GM23338 (cell line): ENCODE data around the gene TOMM5. TPM values are rescaled to one million over a fixed set of nuclear protein-coding genes. Genes with fewer than 3 reads are reported as not detected.

ENCODE experiments used
- ATAC-seq: fragments of 200-7000 bp; cut with Tn5 transposase; 3 replicates; pipeline ENCODE4 v1.9.1; 2020
- DNase-seq: peaks from one replicate; pipeline ENCODE4 v3.0.0-alpha.2; 2015; ENCODE audit warnings: low spot score
- H2AFZ ChIP-seq: fragments of 200-600 bp; sonication (generic); 2 replicates; pipeline ENCODE4 v1.8.0; 2016; ENCODE audit warnings: antibody characterized with exemption, mild to moderate bottlenecking, moderate library complexity
- H3F3A ChIP-seq: fragments of 200-600 bp; sonication (generic); replicated peaks from 2 replicates; pipeline ENCODE4 v1.8.0; 2017; ENCODE audit warnings: antibody characterized with exemption, mixed run types, low read depth
- H3K27ac ChIP-seq: fragments of 200-600 bp; sonication (generic); 2 replicates; pipeline ENCODE4 v1.6.1; 2016; ENCODE audit warnings: low read depth
- H3K27me3 ChIP-seq: fragments of 200-600 bp; sonication (generic); 2 replicates; pipeline ENCODE4 v1.8.0; 2016; ENCODE audit warnings: mild to moderate bottlenecking, mixed run types, moderate library complexity; ENCODE audit not compliant: insufficient read depth
- H3K36me3 ChIP-seq: fragments of 200-600 bp; sonication (generic); 2 replicates; pipeline ENCODE4 v1.8.0; 2016; ENCODE audit warnings: mild to moderate bottlenecking; ENCODE audit not compliant: insufficient read depth
- H3K4me1 ChIP-seq: fragments of 200-600 bp; sonication (generic); 2 replicates; pipeline ENCODE4 v1.8.0; 2016; ENCODE audit warnings: mild to moderate bottlenecking, moderate library complexity; ENCODE audit not compliant: insufficient read depth
- H3K4me2 ChIP-seq: fragments of 200-600 bp; sonication (generic); 2 replicates; pipeline ENCODE4 v1.7.1; 2017; ENCODE audit warnings: mixed run types
- H3K4me3 ChIP-seq: fragments of 200-600 bp; sonication (generic); 2 replicates; pipeline ENCODE4 v1.6.1; 2016; ENCODE audit warnings: mixed run types
- H3K79me2 ChIP-seq: fragments of 200-600 bp; sonication (generic); replicated peaks from 2 replicates; pipeline ENCODE4 v1.8.0; 2017; ENCODE audit warnings: mild to moderate bottlenecking; ENCODE audit not compliant: insufficient read depth
- H3K9me2 ChIP-seq: fragments of 200-600 bp; sonication (generic); 2 replicates; pipeline ENCODE4 v1.8.0; 2017; ENCODE audit not compliant: insufficient read depth
- H4K20me1 ChIP-seq: fragments of 200-600 bp; sonication (generic); replicated peaks from 2 replicates; pipeline ENCODE4 v1.8.0; 2017; ENCODE audit warnings: mild to moderate bottlenecking; ENCODE audit not compliant: insufficient read depth
- H3K27ac Mint-ChIP-seq: 2 replicates; pipeline ENCODE4 v1.8.0; 2020; ENCODE audit warnings: inconsistent platforms, mild to moderate bottlenecking, moderate library complexity, mixed read lengths
- H3K27me3 Mint-ChIP-seq: 3 replicates; pipeline ENCODE4 v1.8.0; 2022; ENCODE audit warnings: low read depth, mild to moderate bottlenecking, moderate library complexity, mixed read lengths, inconsistent platforms; ENCODE audit not compliant: insufficient read depth, poor library complexity
- H3K36me3 Mint-ChIP-seq: 3 replicates; pipeline ENCODE4 v1.8.0; 2021; ENCODE audit warnings: low read depth, mild to moderate bottlenecking, inconsistent platforms, moderate library complexity, mixed read lengths
- H3K4me1 Mint-ChIP-seq: 3 replicates; pipeline ENCODE4 v1.8.0; 2020; ENCODE audit warnings: mild to moderate bottlenecking, inconsistent platforms, mixed read lengths
- H3K4me3 Mint-ChIP-seq: 3 replicates; pipeline ENCODE4 v1.8.0; 2021; ENCODE audit warnings: moderate library complexity, mild to moderate bottlenecking, inconsistent platforms, mixed read lengths
- H3K9me3 Mint-ChIP-seq: 3 replicates; pipeline ENCODE4 v1.8.0; 2020; ENCODE audit warnings: moderate library complexity, mild to moderate bottlenecking, inconsistent platforms, mixed read lengths
- CREB1 ChIP-seq: fragments of 250-450 bp; sonication (Bioruptor Pico); IDR thresholded peaks from 2 replicates; pipeline ENCODE4 v1.5.0; 2020; ENCODE audit warnings: low read depth, mild to moderate bottlenecking, moderate library complexity
- CTCF ChIP-seq, 2 experiments: fragments of 200-600 bp in 1 of 2; sonication (generic) in 1 of 2; conservative IDR thresholded peaks; 2 replicates each; pipeline versions ENCODE4 v1.5.1 to v1.6.1; 2016 to 2017; ENCODE audit warnings: antibody characterized with exemption in 2 of 2, low read depth in 2 of 2, mild to moderate bottlenecking in 2 of 2, moderate library complexity in 1 of 2
- ETS1 ChIP-seq: IDR thresholded peaks from 2 replicates; pipeline ENCODE4 v1.6.1; 2016; ENCODE audit warnings: antibody characterized with exemption
- EZH2 ChIP-seq: fragments of 200-600 bp; sonication (generic); IDR thresholded peaks from one replicate; pipeline ENCODE4 v1.8.0; 2017; ENCODE audit warnings: antibody characterized with exemption, mild to moderate bottlenecking, low read depth; ENCODE audit not compliant: unreplicated experiment
- EZH2phosphoT487 ChIP-seq: fragments of 200-600 bp; sonication (generic); IDR thresholded peaks from one replicate; pipeline ENCODE4 v1.8.1; 2018; ENCODE audit warnings: antibody characterized with exemption; ENCODE audit not compliant: unreplicated experiment
- JUNB ChIP-seq: IDR thresholded peaks from one replicate; pipeline ENCODE4 v1.6.1; 2016; ENCODE audit warnings: antibody characterized with exemption; ENCODE audit not compliant: unreplicated experiment
- NANOG ChIP-seq: IDR thresholded peaks from 2 replicates; pipeline ENCODE4 v1.6.1; 2016; ENCODE audit warnings: antibody characterized with exemption, borderline replicate concordance
- POLR2AphosphoS5 ChIP-seq: IDR thresholded peaks from 2 replicates; pipeline ENCODE4 v1.6.1; 2016; ENCODE audit warnings: antibody characterized with exemption, low read depth
- STAT1 ChIP-seq: IDR thresholded peaks from one replicate; pipeline ENCODE4 v1.6.1; 2016; ENCODE audit warnings: antibody characterized with exemption; ENCODE audit not compliant: unreplicated experiment
- ZNF114 ChIP-seq: fragments of 250-450 bp; sonication (Bioruptor Pico); IDR thresholded peaks from 2 replicates; pipeline ENCODE4 v1.5.0; 2020; ENCODE audit warnings: mild to moderate bottlenecking, moderate library complexity
- ZNF331 ChIP-seq: fragments of 250-450 bp; sonication (Bioruptor Pico); IDR thresholded peaks from 2 replicates; pipeline ENCODE4 v1.5.0; 2020; ENCODE audit warnings: low read depth, mild to moderate bottlenecking, moderate library complexity
- ZNF462 ChIP-seq: fragments of 250-450 bp; sonication (Bioruptor Pico); IDR thresholded peaks from 2 replicates; pipeline ENCODE4 v1.5.0; 2020; ENCODE audit warnings: mild to moderate bottlenecking, moderate library complexity
- polyA plus RNA-seq: library from polyadenylated mRNA; unstranded; fragments of >200 nt; fragmentation: Nextera tagmentation; extraction: Ambion mirVana; gene quantifications from 2 replicates; pipeline ENCODE4 v1.2.1, GENCODE V29; 2016
- total RNA-seq: library from RNA; depleted of rRNA; stranded (reverse); fragments of >200 nt; shearing (Covaris generic); gene quantifications from 2 replicates; pipeline ENCODE4 v1.2.3, GENCODE V29; 2014

TOMM5 gene
- total and polyA plus RNA-seq, 2 experiments from 2014 or later, result 158 to 529 TPM

GRCh38 chr9:37617161-37617560, 24.8 kb upstream of the TOMM5 start (continued):
- no peak for TF ChIP-seq ETS1
- TF ChIP-seq CREB1 (CRISPR knock-in tag), result no peak
- no peak for TF ChIP-seq JUNB
- TF ChIP-seq STAT1, result no peak
- no peak for TF ChIP-seq POLR2AphosphoS5
- TF ChIP-seq NANOG, result no peak

- H3K27me3 Mint-ChIP-seq, result no peaks in the 10 kb centered on the region
- H3K9me2 ChIP-seq, result no peaks in the 10 kb centered on the region
- H3K27ac ChIP-seq, result no peak overlapping the region
- DNase-seq (no peak), ATAC-seq (no peak)
- H3K36me3 ChIP-seq, result no peaks in the 10 kb centered on the region
- no peaks in the 10 kb centered on the region for H3K79me2 ChIP-seq
- no peaks in the 10 kb centered on the region for H3K4me1 Mint-ChIP-seq
- no peaks in the 10 kb centered on the region; the same call in 1 of the 2 replicates for H4K20me1 ChIP-seq
- no peaks in the 10 kb centered on the region for H3K27me3 ChIP-seq
- H3K4me2 ChIP-seq, result no peak overlapping the region
- no peaks in the 10 kb centered on the region for H3K4me1 ChIP-seq
- no peak overlapping the region for H3K4me3 ChIP-seq
- no peak overlapping the region for H3K27ac Mint-ChIP-seq
- H3F3A ChIP-seq, result no peaks in the 10 kb centered on the region
- no peak overlapping the region for H2AFZ ChIP-seq
- H3K36me3 Mint-ChIP-seq, result no peaks in the 10 kb centered on the region
- H3K4me3 Mint-ChIP-seq, result no peak overlapping the region
- no peaks in the 10 kb centered on the region for H3K9me3 Mint-ChIP-seq
- TF ChIP-seq CTCF (conservative IDR thresholded peaks at IDR 0.05; ENCODE audit: low read depth in 2 of 2), result no peak
- no peak for TF ChIP-seq ZNF462 (CRISPR knock-in tag)
- no peak for TF ChIP-seq ETS1
- no peak for TF ChIP-seq EZH2phosphoT487
- TF ChIP-seq POLR2AphosphoS5, result no peak
- TF ChIP-seq CREB1 (CRISPR knock-in tag), result no peak
- no peak for TF ChIP-seq ZNF331
- TF ChIP-seq NANOG, result no peak
- TF ChIP-seq EZH2, result no peak
- TF ChIP-seq JUNB, result no peak
- TF ChIP-seq STAT1, result no peak
- TF ChIP-seq ZNF114 (CRISPR knock-in tag), result no peak
These were observed 19.6 kb upstream of the TOMM5 start for GRCh38 chr9:37611961-37612360.
